Esophagus squamous epithelium (tissue), 5 donors: ENCODE results near the gene PRKCZ. TPM values are rescaled to one million over a fixed set of nuclear protein-coding genes. Genes with fewer than 3 reads are reported as not detected.

Experiments
- DNase-seq: peaks from one replicate; lab custom pipeline; 2025; lab: John Stamatoyannopoulos, UW
- H3K27ac ChIP-seq, 4 donors: fragments of 200-600 bp; sonication (generic); one replicate each; pipeline ENCODE4 v1.5.1; 2016 to 2019; ENCODE audit warnings: mild to moderate bottlenecking in 1 of 4
- H3K27me3 ChIP-seq, 4 donors: fragments of 200-600 bp; sonication (generic); 1 replicate in 3 of 4; 2 replicates in 1 of 4; pipeline versions ENCODE4 v1.5.1 to v1.6.0; 2017 to 2021; ENCODE audit warnings: antibody characterized with exemption in 1 of 4
- H3K36me3 ChIP-seq, 3 donors: fragments of 200-600 bp; sonication (generic); one replicate each; pipeline ENCODE4 v1.5.1; 2016 to 2019
- H3K4me1 ChIP-seq, 3 donors: fragments of 200-600 bp; sonication (generic); one replicate each; pipeline ENCODE4 v1.5.1; 2017 to 2019
- H3K4me3 ChIP-seq, 4 donors: fragments of 200-600 bp; sonication (generic); 1 replicate in 3 of 4; 2 replicates in 1 of 4; pipeline ENCODE4 v1.5.1; 2016 to 2019; ENCODE audit warnings: mild to moderate bottlenecking in 2 of 4, moderate library complexity in 1 of 4
- H3K9me3 ChIP-seq, 3 donors: fragments of 200-600 bp; sonication (generic); one replicate each; pipeline ENCODE4 v1.5.1; 2016 to 2019
- CTCF ChIP-seq, 6 experiments: fragments of 450-650 bp in 4 of 6; fragments of 200-600 bp in 2 of 6; sonication (generic) in 2 of 6; IDR thresholded peaks; one replicate each; pipeline ENCODE4 v1.5.1; 2016 to 2019; ENCODE audit warnings: antibody characterized with exemption in 6 of 6, mild to moderate bottlenecking in 4 of 6, moderate library complexity in 4 of 6
- POLR2A ChIP-seq, 4 donors: fragments of 450-650 bp; IDR thresholded peaks; one replicate each; pipeline ENCODE4 v1.6.1; 2017; ENCODE audit warnings: antibody characterized with exemption in 4 of 4, mild to moderate bottlenecking in 4 of 4, moderate library complexity in 3 of 4
- WGBS, 2 donors: methylation state at CpG; one replicate each; pipeline ENCODE4 v1.1.5; 2018; 5-methylcytosine and 5-hydroxymethylcytosine counted together
- intact Hi-C: fragments of 100-400 bp; cut with DNase I; formaldehyde crosslinking; loops from one replicate; pipeline ENCODE4 v1.15.0; 2022
- total RNA-seq, 4 donors: library from RNA; depleted of rRNA; stranded (reverse); fragments of >200 nt; gene quantifications; one replicate each; pipeline ENCODE4 v1.1.0, GENCODE V29; 2016
- donor health status: DM: yes; HTN: yes; CAD: no.

Gene PRKCZ
- total RNA-seq, 4 donors from 2014 or later: 14.5 to 23.8 (median 17.5) TPM

GRCh38 chr1:2185880-2186855 lies 136.0 kb downstream of the PRKCZ start:
- peaks cover 14 to 43% (median 17%) of the 10 kb centered on the region in 3 donors for H3K4me1 ChIP-seq
- H3K9me3 ChIP-seq: no peaks in the 10 kb centered on the region
- no peak overlapping the region for H3K27ac ChIP-seq
- TF ChIP-seq POLR2A (IDR thresholded peaks at IDR 0.05) (no peak), CTCF (IDR thresholded peaks at IDR 0.05) (no peak)
- H3K27me3 ChIP-seq: no peaks in the 10 kb centered on the region
- intact Hi-C loops: no loop called here
- peaks cover 0 to 29% (median 8%) of the 10 kb centered on the region in 3 donors for H3K36me3 ChIP-seq
- H3K4me3 ChIP-seq: no peak overlapping the region
- DNase-seq: no peak
- WGBS, 2 donors: 67 to 78% methylated on average over 4 of the region's 38 CpGs

GRCh38 chr1:2186901-2187300 lies 136.7 kb downstream of the PRKCZ start:
- intact Hi-C loops: no loop called here
- no peak for TF ChIP-seq CTCF (IDR thresholded peaks at IDR 0.05)
- no peak for TF ChIP-seq POLR2A (IDR thresholded peaks at IDR 0.05)

GRCh38 chr1:2187619-2188018 lies 137.4 kb downstream of the PRKCZ start:
- 55 to 83% methylated on average over 3 of the region's 13 CpGs for WGBS, 2 donors
- DNase-seq: no peak

More at GRCh38 chr1:2186901-2187300, 136.7 kb downstream of the PRKCZ start:
- Histone ChIP-seq H3K27ac (peak overlapping the region in 1 of 4 donors; percentile 25), H3K4me1 (peaks cover 21 to 50% (median 21%) of the 10 kb centered on the region in 3 donors), H3K36me3 (peaks cover 0 to 33% (median 8%) of the 10 kb centered on the region in 3 donors), H3K4me3 (no peak overlapping the region), H3K27me3 (no peaks in the 10 kb centered on the region), H3K9me3 (no peaks in the 10 kb centered on the region)
- 86 to 92% methylated on average over 9 of the region's 9 CpGs for WGBS, 2 donors
- no peak for DNase-seq

GRCh38 chr1:2188336-2188735 lies 138.1 kb downstream of the PRKCZ start:
- intact Hi-C loops: no loop called here
- H3K36me3 ChIP-seq: peaks cover 0 to 38% (median 8%) of the 10 kb centered on the region in 3 donors
- H3K9me3 ChIP-seq: no peaks in the 10 kb centered on the region
- TF ChIP-seq CTCF (IDR thresholded peaks at IDR 0.05): no peak
- no peak for TF ChIP-seq POLR2A (IDR thresholded peaks at IDR 0.05)
- WGBS, 2 donors: 85 to 86% methylated on average over 9 to 14 of the region's 16 CpGs
- H3K27ac ChIP-seq: peak overlapping the region in 2 of 4 donors; percentile 25
- H3K4me3 ChIP-seq: no peak overlapping the region
- H3K27me3 ChIP-seq: no peaks in the 10 kb centered on the region
- peaks cover 29 to 65% (median 35%) of the 10 kb centered on the region in 3 donors for H3K4me1 ChIP-seq
- no peak for DNase-seq

More at GRCh38 chr1:2187619-2188018, 137.4 kb downstream of the PRKCZ start:
- H3K4me3 ChIP-seq: no peak overlapping the region
- H3K9me3 ChIP-seq: no peaks in the 10 kb centered on the region
- peaks cover 0 to 38% (median 8%) of the 10 kb centered on the region in 3 donors for H3K36me3 ChIP-seq
- H3K27me3 ChIP-seq: no peaks in the 10 kb centered on the region
- intact Hi-C loops: no loop called here
- TF ChIP-seq CTCF (IDR thresholded peaks at IDR 0.05): no peak
- no peak for TF ChIP-seq POLR2A (IDR thresholded peaks at IDR 0.05)
- H3K27ac ChIP-seq: peak overlapping the region in 3 of 4 donors; percentile 6 to 25 (median 25)
- peaks cover 27 to 57% (median 28%) of the 10 kb centered on the region in 3 donors for H3K4me1 ChIP-seq
